ENCODE results near the gene RFK.
"Not testable (repeated sequence)": the region's sequence is repeated elsewhere in the genome, so short reads cannot be mapped to it uniquely, and the experiment has no call there.

The RFK gene

DNA sequence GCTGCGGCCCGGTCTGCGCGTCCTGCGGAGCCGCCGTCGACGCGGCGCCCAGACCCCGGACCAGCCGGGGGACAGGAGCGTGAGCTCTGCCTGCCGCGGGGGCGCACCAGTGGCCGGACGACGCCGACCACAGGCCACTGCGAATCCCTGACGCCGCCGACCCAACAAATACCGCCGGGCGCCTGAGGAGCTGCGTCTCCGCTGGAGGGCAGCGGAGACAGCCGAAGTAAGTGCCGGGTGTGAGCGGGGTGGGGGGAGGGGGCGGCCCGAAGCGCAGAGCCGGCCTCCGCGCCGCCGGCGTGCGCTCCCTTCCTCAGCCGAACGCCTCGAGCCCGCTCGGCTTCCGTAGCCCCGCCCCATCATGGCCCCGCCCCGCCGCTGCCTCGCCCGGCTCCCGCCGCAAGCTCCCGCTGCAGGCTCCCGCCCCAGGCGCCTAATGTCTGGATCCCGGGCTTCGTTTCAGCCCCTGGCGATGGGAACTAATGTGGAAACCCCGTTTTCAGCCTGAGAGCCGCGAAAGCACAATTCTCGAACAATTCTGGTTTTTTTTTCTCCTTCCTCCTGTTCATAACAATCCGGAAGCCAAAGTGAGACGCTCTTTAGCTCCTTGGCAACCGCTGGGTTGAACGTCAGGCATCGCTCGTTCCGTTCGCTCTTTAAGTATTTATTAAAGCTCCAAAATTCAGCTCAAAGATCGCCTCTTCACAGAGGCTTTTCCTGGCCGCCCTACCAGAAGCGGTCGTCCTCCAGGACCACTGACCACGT is at the start of gene RFK:
RFK (minus strand) TSS at position 232 of the 765 bp plus-strand sequence. CDS start 255 bp downstream, outside the sequence.
- Histone ChIP-seq H3K4me3 (peak within 1 kb of the TSS; percentile 82), H3K9me3 (ENCODE audit: low read depth, low read length) (no peaks in the 10 kb centered on the region), H3K9ac (ENCODE audit: insufficient read length) (peak within 1 kb of the TSS; percentile 93), H3K36me3 (ENCODE audit: insufficient read depth, low read length) (peaks cover 25% of the 10 kb centered on the region), H3K27ac (peak within 1 kb of the TSS; percentile 94)
- TF ChIP-seq FOXP2 (optimal IDR thresholded peaks at IDR 0.05; ENCODE audit: control extremely low read depth, extremely low read length, insufficient read depth) = peak; percentile 30
- TF ChIP-seq EZH2 (IDR thresholded peaks at IDR 0.05) = no peak
- TF ChIP-seq POLR2AphosphoS5 (IDR thresholded peaks at IDR 0.05; ENCODE audit: borderline replicate concordance, low read depth, low read length) = peak; percentile 71
- DNase-seq (ENCODE audit: low read depth, low spot score) = peak; percentile 66

DNA sequence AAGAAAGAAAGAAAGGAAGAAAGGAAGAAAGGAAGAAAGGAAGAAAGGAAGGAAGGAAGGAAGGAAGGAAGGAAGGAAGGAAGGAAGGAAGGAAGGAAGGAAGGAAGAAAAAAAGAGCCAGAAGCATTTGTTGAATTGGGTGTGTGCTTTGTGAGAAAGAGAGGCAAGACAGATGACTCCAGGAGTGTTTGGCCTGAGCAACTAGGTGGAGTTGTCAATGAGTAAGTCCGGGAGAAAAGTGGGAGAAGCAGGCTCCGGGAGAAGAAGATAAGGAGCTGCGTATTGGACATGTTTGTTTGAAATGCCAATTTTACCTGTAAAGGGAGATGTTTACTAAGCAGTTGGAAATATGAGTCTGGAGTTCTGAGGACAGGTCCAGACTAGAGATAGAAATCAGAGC is 49.7 kb upstream of the RFK start:
- no peaks in the 10 kb centered on the region for H3K36me3 ChIP-seq (ENCODE audit: insufficient read depth, low read length)
- TF ChIP-seq EZH2 (IDR thresholded peaks at IDR 0.05) (no peak), POLR2AphosphoS5 (IDR thresholded peaks at IDR 0.05; ENCODE audit: borderline replicate concordance, low read depth, low read length) (no peak), FOXP2 (optimal IDR thresholded peaks at IDR 0.05; ENCODE audit: control extremely low read depth, extremely low read length, insufficient read depth) (no peak)
- no peak overlapping the region for H3K4me3 ChIP-seq
- no peaks in the 10 kb centered on the region for H3K9me3 ChIP-seq (ENCODE audit: low read depth, low read length)
- no peak overlapping the region for H3K27ac ChIP-seq
- no peak for DNase-seq (ENCODE audit: low read depth, low spot score)
- no peak overlapping the region for H3K9ac ChIP-seq (ENCODE audit: insufficient read length)

GRCh38 chr9:76441551-76442322 is 47.5 kb upstream of the RFK start:
- H3K9me3 ChIP-seq (ENCODE audit: low read depth, low read length) = no peaks in the 10 kb centered on the region

DNA sequence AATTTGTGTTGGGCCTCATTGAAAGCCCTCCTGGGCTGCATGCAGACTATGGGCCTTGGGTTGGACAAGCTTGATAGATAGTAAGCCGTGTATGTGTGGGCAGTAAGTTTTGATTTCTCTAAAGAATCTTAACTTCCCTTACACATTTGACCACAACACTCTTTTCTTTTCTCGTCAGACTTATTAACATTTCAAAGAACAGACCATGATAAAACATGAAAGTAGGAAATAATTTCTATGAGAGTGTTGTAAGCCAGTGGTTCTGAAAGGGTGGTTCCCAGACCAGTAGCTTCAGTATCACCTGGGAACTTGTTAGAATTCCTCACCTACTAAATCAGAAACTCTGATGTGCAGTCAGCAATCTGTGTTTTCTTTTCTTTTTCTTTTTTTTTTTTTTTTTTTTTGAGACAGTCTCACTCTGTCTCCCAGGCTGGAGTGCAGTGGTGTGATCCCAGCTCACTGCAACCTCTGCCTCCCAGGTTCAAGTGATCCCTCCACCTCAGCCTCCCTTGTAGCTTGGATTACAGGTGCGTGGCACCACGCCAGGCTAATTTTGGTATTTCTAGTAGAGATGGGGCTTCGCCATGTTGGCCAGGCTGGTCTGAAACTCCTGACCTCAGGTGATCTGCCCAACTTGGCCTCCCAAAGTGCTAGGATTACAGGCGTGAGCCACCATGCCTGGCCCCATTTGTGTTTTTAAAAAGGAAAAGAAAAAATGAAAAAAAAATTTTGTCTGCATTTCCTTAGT is 44.8 kb upstream of the RFK start:
- no peak for DNase-seq (ENCODE audit: low read depth, low spot score)
- TF ChIP-seq POLR2AphosphoS5 (IDR thresholded peaks at IDR 0.05; ENCODE audit: borderline replicate concordance, low read depth, low read length) = no peak
- no peak for TF ChIP-seq FOXP2 (optimal IDR thresholded peaks at IDR 0.05; ENCODE audit: control extremely low read depth, extremely low read length, insufficient read depth)
- TF ChIP-seq EZH2 (IDR thresholded peaks at IDR 0.05) = no peak
- no peaks in the 10 kb centered on the region for H3K9me3 ChIP-seq (ENCODE audit: low read depth, low read length)
- H3K4me3 ChIP-seq = no peak overlapping the region
- no peak overlapping the region for H3K27ac ChIP-seq
- no peak overlapping the region for H3K9ac ChIP-seq (ENCODE audit: insufficient read length)
- no peaks in the 10 kb centered on the region for H3K36me3 ChIP-seq (ENCODE audit: insufficient read depth, low read length)

More at GRCh38 chr9:76441551-76442322, 47.5 kb upstream of the RFK start:
- TF ChIP-seq FOXP2 (optimal IDR thresholded peaks at IDR 0.05; ENCODE audit: control extremely low read depth, extremely low read length, insufficient read depth) = no peak
- TF ChIP-seq EZH2 (IDR thresholded peaks at IDR 0.05) = no peak
- no peak for TF ChIP-seq POLR2AphosphoS5 (IDR thresholded peaks at IDR 0.05; ENCODE audit: borderline replicate concordance, low read depth, low read length)
- H3K9ac ChIP-seq (ENCODE audit: insufficient read length) = no peak overlapping the region
- no peak for DNase-seq (ENCODE audit: low read depth, low spot score)
- no peak overlapping the region for H3K27ac ChIP-seq
- no peaks in the 10 kb centered on the region for H3K36me3 ChIP-seq (ENCODE audit: insufficient read depth, low read length)
- no peak overlapping the region for H3K4me3 ChIP-seq

DNA sequence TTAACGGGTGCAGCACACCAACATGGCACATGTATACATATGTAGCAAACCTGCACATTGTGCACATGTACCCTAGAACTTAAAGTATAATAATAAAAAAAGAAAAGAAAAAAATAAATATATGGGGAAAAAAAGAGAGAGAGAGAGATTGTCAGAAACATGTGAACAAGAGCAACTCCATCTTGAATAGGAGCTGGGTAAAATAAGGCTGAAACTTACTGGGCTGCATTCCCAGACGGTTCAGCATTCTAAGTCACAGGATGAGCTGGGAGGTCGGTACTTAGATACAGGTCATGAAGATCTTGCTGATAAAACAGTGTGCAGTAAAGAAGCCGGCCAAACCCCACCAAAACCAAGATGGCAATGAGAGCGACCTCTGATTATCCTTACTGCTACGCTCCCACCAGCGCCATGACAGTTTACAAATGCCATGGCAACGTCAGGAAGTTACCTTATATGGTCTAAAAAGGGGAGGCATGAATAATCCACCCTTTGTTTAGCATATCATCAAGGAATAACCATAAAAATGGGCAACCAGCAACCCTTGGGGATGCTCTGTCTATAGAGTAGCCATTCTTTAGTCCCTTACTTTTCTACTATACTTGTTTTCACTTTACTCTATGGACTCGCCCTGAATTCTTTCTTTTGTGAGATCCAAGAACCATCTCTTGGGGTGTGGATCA is 42.9 kb upstream of the RFK start:
- H3K9me3 ChIP-seq (ENCODE audit: low read depth, low read length); H3K27ac ChIP-seq; H3K36me3 ChIP-seq (ENCODE audit: insufficient read depth, low read length); DNase-seq (ENCODE audit: low read depth, low spot score); H3K4me3 ChIP-seq; H3K9ac ChIP-seq (ENCODE audit: insufficient read length): not testable (repeated sequence)

DNA sequence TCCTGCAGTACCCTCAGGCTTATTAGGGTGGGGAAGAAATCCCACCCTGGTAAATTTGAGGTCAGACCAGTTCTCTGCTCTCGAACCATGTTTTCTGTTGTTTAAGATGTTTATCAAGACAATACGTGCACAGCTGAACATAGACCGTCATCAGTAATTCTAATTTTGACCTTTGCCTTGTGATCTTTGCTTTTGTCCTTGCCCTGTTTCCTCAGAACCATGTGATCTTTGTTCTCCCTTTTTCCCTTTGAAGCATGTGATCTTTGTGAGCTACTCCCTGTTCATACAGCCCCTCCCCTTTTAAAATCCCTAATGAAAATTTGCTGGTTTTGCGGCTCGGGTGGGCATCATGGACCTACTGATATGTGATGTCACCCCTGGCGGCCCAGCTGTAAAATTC is 40.7 kb upstream of the RFK start:
- not testable (repeated sequence) for H3K27ac ChIP-seq; H3K36me3 ChIP-seq (ENCODE audit: insufficient read depth, low read length); DNase-seq (ENCODE audit: low read depth, low spot score); H3K9me3 ChIP-seq (ENCODE audit: low read depth, low read length); H3K9ac ChIP-seq (ENCODE audit: insufficient read length); H3K4me3 ChIP-seq

DNA sequence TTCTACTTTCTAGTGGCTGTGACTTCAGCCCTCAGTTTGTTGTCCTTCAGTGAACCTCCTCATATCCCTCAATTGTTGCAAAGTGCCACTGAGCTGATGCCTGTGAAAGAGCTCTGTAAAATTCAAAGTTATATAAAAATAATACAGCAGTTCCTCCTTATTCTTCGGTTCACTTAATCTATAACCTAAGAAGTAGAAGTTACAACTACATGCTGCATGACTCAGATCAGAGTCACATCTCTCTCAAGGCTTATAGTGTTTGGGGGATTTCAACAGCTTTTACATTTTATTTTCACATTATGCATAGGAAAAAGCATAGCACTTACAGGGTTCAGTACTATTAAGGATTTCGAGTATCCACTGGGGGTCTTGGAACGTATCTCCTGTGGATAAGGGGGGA is 39.6 kb upstream of the RFK start:
- TF ChIP-seq POLR2AphosphoS5 (IDR thresholded peaks at IDR 0.05; ENCODE audit: borderline replicate concordance, low read depth, low read length) (no peak), EZH2 (IDR thresholded peaks at IDR 0.05) (no peak), FOXP2 (optimal IDR thresholded peaks at IDR 0.05; ENCODE audit: control extremely low read depth, extremely low read length, insufficient read depth) (no peak)
- no peak overlapping the region for H3K27ac ChIP-seq
- H3K9ac ChIP-seq (ENCODE audit: insufficient read length) = no peak overlapping the region
- no peaks in the 10 kb centered on the region for H3K36me3 ChIP-seq (ENCODE audit: insufficient read depth, low read length)
- DNase-seq (ENCODE audit: low read depth, low spot score) = no peak
- H3K4me3 ChIP-seq = no peak overlapping the region
- no peaks in the 10 kb centered on the region for H3K9me3 ChIP-seq (ENCODE audit: low read depth, low read length)

GRCh38 chr9:76433406-76433805 is 39.2 kb upstream of the RFK start:
- TF ChIP-seq FOXP2 (optimal IDR thresholded peaks at IDR 0.05; ENCODE audit: control extremely low read depth, extremely low read length, insufficient read depth) (no peak), EZH2 (IDR thresholded peaks at IDR 0.05) (no peak), POLR2AphosphoS5 (IDR thresholded peaks at IDR 0.05; ENCODE audit: borderline replicate concordance, low read depth, low read length) (no peak)
- no peaks in the 10 kb centered on the region for H3K36me3 ChIP-seq (ENCODE audit: insufficient read depth, low read length)
- H3K27ac ChIP-seq = no peak overlapping the region
- H3K4me3 ChIP-seq = no peak overlapping the region
- no peak overlapping the region for H3K9ac ChIP-seq (ENCODE audit: insufficient read length)
- no peak for DNase-seq (ENCODE audit: low read depth, low spot score)
- H3K9me3 ChIP-seq (ENCODE audit: low read depth, low read length) = no peaks in the 10 kb centered on the region

All from SK-N-MC (cell line).